Trophoblast cell (in vitro differentiated cells and primary cell): Measurements from ENCODE around the gene GSTA3.
A peak's percentile ranks its signal among the peaks of the same experiment; 100 is the strongest.
"Not testable (repeated sequence)": the region's sequence is repeated elsewhere in the genome, so short reads cannot be mapped to it uniquely, and the experiment has no call there.

ENCODE experiments used
- DNase-seq, 2 donors: peaks; one replicate each; pipeline ENCODE4 v3.0.0-alpha.2; 2016
- H2AFZ ChIP-seq: 2 replicates; pipeline ENCODE4 v1.6.1; 2013; ENCODE audit warnings: low read length, moderate library complexity, mild to moderate bottlenecking; ENCODE audit not compliant: insufficient read depth, poor library complexity
- H2AK5ac ChIP-seq: 2 replicates; pipeline ENCODE4 v1.6.1; 2013; ENCODE audit warnings: mild to moderate bottlenecking, low read length
- H2BK120ac ChIP-seq: 2 replicates; pipeline ENCODE4 v1.6.1; 2013; ENCODE audit warnings: low read length, mild to moderate bottlenecking, moderate library complexity; ENCODE audit not compliant: insufficient read depth, poor library complexity
- H2BK12ac ChIP-seq: 2 replicates; pipeline ENCODE4 v1.6.1; 2013; ENCODE audit warnings: mild to moderate bottlenecking, low read length, moderate library complexity
- H2BK5ac ChIP-seq: 2 replicates; pipeline ENCODE4 v1.6.1; 2013; ENCODE audit warnings: low read length, low read depth, moderate library complexity, mild to moderate bottlenecking; ENCODE audit not compliant: poor library complexity
- H3K14ac ChIP-seq: 2 replicates; pipeline ENCODE4 v1.6.1; 2013; ENCODE audit warnings: mild to moderate bottlenecking, low read length
- H3K18ac ChIP-seq: 2 replicates; pipeline ENCODE4 v1.6.1; 2013; ENCODE audit warnings: mild to moderate bottlenecking, low read length
- H3K23ac ChIP-seq: 2 replicates; pipeline ENCODE4 v1.6.1; 2013; ENCODE audit warnings: low read length
- H3K27ac ChIP-seq: 2 replicates; pipeline ENCODE4 v1.5.1; 2013; ENCODE audit warnings: low read depth, mild to moderate bottlenecking, inconsistent platforms, low read length, moderate library complexity
- H3K27me3 ChIP-seq: 2 replicates; pipeline ENCODE4 v1.6.1; 2013; ENCODE audit warnings: inconsistent platforms, mild to moderate bottlenecking, low read length, moderate library complexity; ENCODE audit not compliant: insufficient read depth
- H3K36me3 ChIP-seq, 2 experiments: 1 replicate in 1 of 2; 2 replicates in 1 of 2; pipeline ENCODE4 v1.6.1; 2013; ENCODE audit warnings: low read length in 2 of 2, mild to moderate bottlenecking in 2 of 2, moderate library complexity in 1 of 2; ENCODE audit not compliant: insufficient read depth in 2 of 2, control insufficient read depth in 1 of 2
- H3K4ac ChIP-seq: 2 replicates; pipeline ENCODE4 v1.6.1; 2013; ENCODE audit warnings: low read depth, mild to moderate bottlenecking, low read length, moderate library complexity
- H3K4me1 ChIP-seq, 2 experiments: 1 replicate in 1 of 2; 2 replicates in 1 of 2; pipeline ENCODE4 v1.6.1; 2013; ENCODE audit warnings: low read length in 2 of 2, mild to moderate bottlenecking in 2 of 2, moderate library complexity in 1 of 2; ENCODE audit not compliant: insufficient read depth in 2 of 2, control insufficient read depth in 1 of 2
- H3K4me2 ChIP-seq: 2 replicates; pipeline ENCODE4 v1.6.1; 2013; ENCODE audit warnings: inconsistent platforms, mild to moderate bottlenecking, low read length, moderate library complexity
- H3K4me3 ChIP-seq: 2 replicates; pipeline ENCODE4 v1.5.1; 2013; ENCODE audit warnings: mild to moderate bottlenecking, low read depth, low read length, inconsistent platforms
- H3K79me1 ChIP-seq: one replicate; pipeline ENCODE4 v1.6.1; 2013; ENCODE audit warnings: low read length
- H3K79me2 ChIP-seq: 2 replicates; pipeline ENCODE4 v1.6.1; 2013; ENCODE audit warnings: low read length, mild to moderate bottlenecking; ENCODE audit not compliant: control insufficient read depth, insufficient read depth, poor library complexity
- H3K9ac ChIP-seq: 2 replicates; pipeline ENCODE4 v1.6.1; 2013; ENCODE audit warnings: mild to moderate bottlenecking, low read length
- H3K9me3 ChIP-seq: 2 replicates; pipeline ENCODE4 v1.6.1; 2013; ENCODE audit warnings: low read depth, mild to moderate bottlenecking, control low read depth, inconsistent platforms, low read length; ENCODE audit not compliant: insufficient read depth
- H4K12ac ChIP-seq: 2 replicates; pipeline ENCODE4 v1.6.1; 2013; ENCODE audit warnings: low read depth, mild to moderate bottlenecking, low read length, moderate library complexity
- H4K8ac ChIP-seq: 2 replicates; pipeline ENCODE4 v1.6.1; 2013; ENCODE audit warnings: low read depth, mild to moderate bottlenecking, low read length, moderate library complexity
- H4K91ac ChIP-seq: one replicate; pipeline ENCODE4 v1.6.1; 2013; ENCODE audit warnings: low read depth, mild to moderate bottlenecking, low read length, moderate library complexity
- WGBS: extraction: QIAGEN DNeasy Blood & Tissue Kit; methylation state at CpG from one replicate; pipeline ENCODE4 v1.1.7; 2013; ENCODE audit warnings: missing lambda C conversion rate; ENCODE audit not compliant: insufficient read length, insufficient coverage; ENCODE audit errors: extremely low coverage; 5-methylcytosine and 5-hydroxymethylcytosine counted together

The GSTA3 gene

GRCh38 chr6:52925919-52926792, 16.7 kb upstream of the GSTA3 start:
- no CpG with 5 or more reads among the region's 9 CpGs for WGBS
- no peaks in the 10 kb centered on the region for H3K36me3 ChIP-seq
- H4K8ac ChIP-seq: no peak overlapping the region
- no peaks in the 10 kb centered on the region for H3K79me1 ChIP-seq
- no peak for DNase-seq
- no peak overlapping the region for H2AFZ ChIP-seq
- no peak overlapping the region for H3K4me3 ChIP-seq
- H2BK12ac ChIP-seq: peak overlapping the region; percentile 71
- no peak overlapping the region for H4K91ac ChIP-seq
- no peak overlapping the region for H3K9ac ChIP-seq
- H2BK5ac ChIP-seq: no peak overlapping the region
- H3K18ac ChIP-seq: no peak overlapping the region
- H3K27me3 ChIP-seq: no peaks in the 10 kb centered on the region
- no peak overlapping the region for H3K27ac ChIP-seq
- H3K4ac ChIP-seq: no peak overlapping the region
- H3K4me1 ChIP-seq: peaks cover 8 to 9% of the 10 kb centered on the region in 2 experiments
- no peak overlapping the region for H3K23ac ChIP-seq
- no peak overlapping the region for H2AK5ac ChIP-seq
- no peaks in the 10 kb centered on the region for H3K9me3 ChIP-seq
- no peaks in the 10 kb centered on the region for H3K79me2 ChIP-seq
- no peak overlapping the region for H4K12ac ChIP-seq
- H3K4me2 ChIP-seq: no peak overlapping the region
- H3K14ac ChIP-seq: no peak overlapping the region
- H2BK120ac ChIP-seq: no peak overlapping the region

GRCh38 chr6:52925042-52925441, 15.5 kb upstream of the GSTA3 start:
- Histone ChIP-seq H2BK120ac (no peak overlapping the region), H3K4me1 (peaks cover 8 to 9% of the 10 kb centered on the region in 2 experiments), H3K36me3 (no peaks in the 10 kb centered on the region), H3K9ac (no peak overlapping the region), H3K4ac (no peak overlapping the region), H3K18ac (no peak overlapping the region), H4K12ac (no peak overlapping the region), H4K91ac (no peak overlapping the region), H2AFZ (no peak overlapping the region), H2BK5ac (no peak overlapping the region), H4K8ac (no peak overlapping the region), H2BK12ac (no peak overlapping the region), H3K14ac (no peak overlapping the region), H2AK5ac (no peak overlapping the region), H3K23ac (no peak overlapping the region), H3K27me3 (no peaks in the 10 kb centered on the region), H3K79me1 (peaks cover 2% of the 10 kb centered on the region), H3K4me3 (no peak overlapping the region), H3K4me2 (no peak overlapping the region), H3K79me2 (no peaks in the 10 kb centered on the region), H3K9me3 (no peaks in the 10 kb centered on the region), H3K27ac (no peak overlapping the region)
- DNase-seq: peak; percentile 3 to 28
- no CpG with 5 or more reads among the region's 2 CpGs for WGBS

- not testable (repeated sequence) for H3K23ac ChIP-seq, H3K9me3 ChIP-seq, H3K4me1 ChIP-seq, H4K8ac ChIP-seq, H3K4ac ChIP-seq, H3K4me3 ChIP-seq, H3K4me2 ChIP-seq, H3K9ac ChIP-seq, H3K79me2 ChIP-seq, DNase-seq, H4K91ac ChIP-seq, H3K79me1 ChIP-seq, H2BK120ac ChIP-seq, H3K36me3 ChIP-seq, H3K27ac ChIP-seq, H3K18ac ChIP-seq, H3K14ac ChIP-seq, H4K12ac ChIP-seq, H2AK5ac ChIP-seq, H2BK12ac ChIP-seq, H2BK5ac ChIP-seq, H3K27me3 ChIP-seq, H2AFZ ChIP-seq
- WGBS: no CpG with 5 or more reads among the region's 2 CpGs
Measured at GRCh38 chr6:52923689-52924088, 14.2 kb upstream of the GSTA3 start.

GRCh38 chr6:52922161-52922560, 12.7 kb upstream of the GSTA3 start:
- DNase-seq: peak; percentile 9 to 33
- no peaks in the 10 kb centered on the region for H3K79me2 ChIP-seq
- H3K4ac ChIP-seq: no peak overlapping the region
- H3K79me1 ChIP-seq: peaks cover 4% of the 10 kb centered on the region
- peaks cover 9 to 12% of the 10 kb centered on the region in 2 experiments for H3K4me1 ChIP-seq
- H3K4me2 ChIP-seq: no peak overlapping the region
- H4K91ac ChIP-seq: peak overlapping the region; percentile 0
- no CpG with 5 or more reads among the region's 10 CpGs for WGBS
- peak overlapping the region; percentile 50 for H3K27ac ChIP-seq
- no peak overlapping the region for H2BK12ac ChIP-seq
- H2AK5ac ChIP-seq: no peak overlapping the region
- no peak overlapping the region for H2AFZ ChIP-seq
- no peak overlapping the region for H4K12ac ChIP-seq
- no peaks in the 10 kb centered on the region for H3K9me3 ChIP-seq
- H3K9ac ChIP-seq: no peak overlapping the region
- no peak overlapping the region for H3K18ac ChIP-seq
- H3K4me3 ChIP-seq: no peak overlapping the region
- H3K14ac ChIP-seq: no peak overlapping the region
- no peak overlapping the region for H3K23ac ChIP-seq
- H3K27me3 ChIP-seq: no peaks in the 10 kb centered on the region
- no peak overlapping the region for H4K8ac ChIP-seq
- H3K36me3 ChIP-seq: no peaks in the 10 kb centered on the region
- H2BK5ac ChIP-seq: no peak overlapping the region
- no peak overlapping the region for H2BK120ac ChIP-seq
